GM23338 (cell line): Measurements from ENCODE around the gene MPP3. TPM values are rescaled to one million over a fixed set of nuclear protein-coding genes. Genes with fewer than 3 reads are reported as not detected.

Experiments used
- ATAC-seq: fragments of 200-7000 bp; cut with Tn5 transposase; 3 replicates; pipeline ENCODE4 v1.9.1; 2020
- DNase-seq: peaks from one replicate; pipeline ENCODE4 v3.0.0-alpha.2; 2015; ENCODE audit warnings: low spot score
- H2AFZ ChIP-seq: fragments of 200-600 bp; sonication (generic); 2 replicates; pipeline ENCODE4 v1.8.0; 2016; ENCODE audit warnings: antibody characterized with exemption, mild to moderate bottlenecking, moderate library complexity
- H3F3A ChIP-seq: fragments of 200-600 bp; sonication (generic); replicated peaks from 2 replicates; pipeline ENCODE4 v1.8.0; 2017; ENCODE audit warnings: antibody characterized with exemption, mixed run types, low read depth
- H3K27ac ChIP-seq: fragments of 200-600 bp; sonication (generic); 2 replicates; pipeline ENCODE4 v1.6.1; 2016; ENCODE audit warnings: low read depth
- H3K27me3 ChIP-seq: fragments of 200-600 bp; sonication (generic); 2 replicates; pipeline ENCODE4 v1.8.0; 2016; ENCODE audit warnings: mild to moderate bottlenecking, mixed run types, moderate library complexity; ENCODE audit not compliant: insufficient read depth
- H3K36me3 ChIP-seq: fragments of 200-600 bp; sonication (generic); 2 replicates; pipeline ENCODE4 v1.8.0; 2016; ENCODE audit warnings: mild to moderate bottlenecking; ENCODE audit not compliant: insufficient read depth
- H3K4me1 ChIP-seq: fragments of 200-600 bp; sonication (generic); 2 replicates; pipeline ENCODE4 v1.8.0; 2016; ENCODE audit warnings: mild to moderate bottlenecking, moderate library complexity; ENCODE audit not compliant: insufficient read depth
- H3K4me2 ChIP-seq: fragments of 200-600 bp; sonication (generic); 2 replicates; pipeline ENCODE4 v1.7.1; 2017; ENCODE audit warnings: mixed run types
- H3K4me3 ChIP-seq: fragments of 200-600 bp; sonication (generic); 2 replicates; pipeline ENCODE4 v1.6.1; 2016; ENCODE audit warnings: mixed run types
- H3K79me2 ChIP-seq: fragments of 200-600 bp; sonication (generic); replicated peaks from 2 replicates; pipeline ENCODE4 v1.8.0; 2017; ENCODE audit warnings: mild to moderate bottlenecking; ENCODE audit not compliant: insufficient read depth
- H3K9me2 ChIP-seq: fragments of 200-600 bp; sonication (generic); 2 replicates; pipeline ENCODE4 v1.8.0; 2017; ENCODE audit not compliant: insufficient read depth
- H4K20me1 ChIP-seq: fragments of 200-600 bp; sonication (generic); replicated peaks from 2 replicates; pipeline ENCODE4 v1.8.0; 2017; ENCODE audit warnings: mild to moderate bottlenecking; ENCODE audit not compliant: insufficient read depth
- H3K27ac Mint-ChIP-seq: 2 replicates; pipeline ENCODE4 v1.8.0; 2020; ENCODE audit warnings: inconsistent platforms, mild to moderate bottlenecking, moderate library complexity, mixed read lengths
- H3K27me3 Mint-ChIP-seq: 3 replicates; pipeline ENCODE4 v1.8.0; 2022; ENCODE audit warnings: low read depth, mild to moderate bottlenecking, moderate library complexity, mixed read lengths, inconsistent platforms; ENCODE audit not compliant: insufficient read depth, poor library complexity
- H3K36me3 Mint-ChIP-seq: 3 replicates; pipeline ENCODE4 v1.8.0; 2021; ENCODE audit warnings: low read depth, mild to moderate bottlenecking, inconsistent platforms, moderate library complexity, mixed read lengths
- H3K4me1 Mint-ChIP-seq: 3 replicates; pipeline ENCODE4 v1.8.0; 2020; ENCODE audit warnings: mild to moderate bottlenecking, inconsistent platforms, mixed read lengths
- H3K4me3 Mint-ChIP-seq: 3 replicates; pipeline ENCODE4 v1.8.0; 2021; ENCODE audit warnings: moderate library complexity, mild to moderate bottlenecking, inconsistent platforms, mixed read lengths
- H3K9me3 Mint-ChIP-seq: 3 replicates; pipeline ENCODE4 v1.8.0; 2020; ENCODE audit warnings: moderate library complexity, mild to moderate bottlenecking, inconsistent platforms, mixed read lengths
- CREB1 ChIP-seq: fragments of 250-450 bp; sonication (Bioruptor Pico); IDR thresholded peaks from 2 replicates; pipeline ENCODE4 v1.5.0; 2020; ENCODE audit warnings: low read depth, mild to moderate bottlenecking, moderate library complexity
- EZH2 ChIP-seq: fragments of 200-600 bp; sonication (generic); IDR thresholded peaks from one replicate; pipeline ENCODE4 v1.8.0; 2017; ENCODE audit warnings: antibody characterized with exemption, mild to moderate bottlenecking, low read depth; ENCODE audit not compliant: unreplicated experiment
- EZH2phosphoT487 ChIP-seq: fragments of 200-600 bp; sonication (generic); IDR thresholded peaks from one replicate; pipeline ENCODE4 v1.8.1; 2018; ENCODE audit warnings: antibody characterized with exemption; ENCODE audit not compliant: unreplicated experiment
- JUNB ChIP-seq: IDR thresholded peaks from one replicate; pipeline ENCODE4 v1.6.1; 2016; ENCODE audit warnings: antibody characterized with exemption; ENCODE audit not compliant: unreplicated experiment
- NANOG ChIP-seq: IDR thresholded peaks from 2 replicates; pipeline ENCODE4 v1.6.1; 2016; ENCODE audit warnings: antibody characterized with exemption, borderline replicate concordance
- POLR2AphosphoS5 ChIP-seq: IDR thresholded peaks from 2 replicates; pipeline ENCODE4 v1.6.1; 2016; ENCODE audit warnings: antibody characterized with exemption, low read depth
- STAT1 ChIP-seq: IDR thresholded peaks from one replicate; pipeline ENCODE4 v1.6.1; 2016; ENCODE audit warnings: antibody characterized with exemption; ENCODE audit not compliant: unreplicated experiment
- ZNF114 ChIP-seq: fragments of 250-450 bp; sonication (Bioruptor Pico); IDR thresholded peaks from 2 replicates; pipeline ENCODE4 v1.5.0; 2020; ENCODE audit warnings: mild to moderate bottlenecking, moderate library complexity
- ZNF331 ChIP-seq: fragments of 250-450 bp; sonication (Bioruptor Pico); IDR thresholded peaks from 2 replicates; pipeline ENCODE4 v1.5.0; 2020; ENCODE audit warnings: low read depth, mild to moderate bottlenecking, moderate library complexity
- polyA plus RNA-seq: library from polyadenylated mRNA; unstranded; fragments of >200 nt; fragmentation: Nextera tagmentation; extraction: Ambion mirVana; gene quantifications from 2 replicates; pipeline ENCODE4 v1.2.1, GENCODE V29; 2016
- total RNA-seq: library from RNA; depleted of rRNA; stranded (reverse); fragments of >200 nt; shearing (Covaris generic); gene quantifications from 2 replicates; pipeline ENCODE4 v1.2.3, GENCODE V29; 2014
- TF ChIP-seq, protein P1 (sequence below): IDR thresholded peaks from one replicate; pipeline ENCODE4 v1.6.1; 2018; ENCODE audit warnings: antibody characterized with exemption; ENCODE audit not compliant: unreplicated experiment
- TF ChIP-seq, protein P2 (sequence below): fragments of 250-450 bp; sonication (Bioruptor Pico); IDR thresholded peaks from 2 replicates; pipeline ENCODE4 v1.5.0; 2020; ENCODE audit warnings: mild to moderate bottlenecking, moderate library complexity
- TF ChIP-seq, protein P3 (sequence below), 2 experiments: fragments of 200-600 bp in 1 of 2; sonication (generic) in 1 of 2; conservative IDR thresholded peaks; 2 replicates each; pipeline versions ENCODE4 v1.5.1 to v1.6.1; 2016 to 2017; ENCODE audit warnings: antibody characterized with exemption in 2 of 2, low read depth in 2 of 2, mild to moderate bottlenecking in 2 of 2, moderate library complexity in 1 of 2
- TF ChIP-seq, protein P4 (sequence below): IDR thresholded peaks from 2 replicates; pipeline ENCODE4 v1.6.1; 2016; ENCODE audit warnings: antibody characterized with exemption

The MPP3 gene
- total and polyA plus RNA-seq, 2 experiments from 2014 or later, result 6.6 to 7.4 TPM

DNA sequence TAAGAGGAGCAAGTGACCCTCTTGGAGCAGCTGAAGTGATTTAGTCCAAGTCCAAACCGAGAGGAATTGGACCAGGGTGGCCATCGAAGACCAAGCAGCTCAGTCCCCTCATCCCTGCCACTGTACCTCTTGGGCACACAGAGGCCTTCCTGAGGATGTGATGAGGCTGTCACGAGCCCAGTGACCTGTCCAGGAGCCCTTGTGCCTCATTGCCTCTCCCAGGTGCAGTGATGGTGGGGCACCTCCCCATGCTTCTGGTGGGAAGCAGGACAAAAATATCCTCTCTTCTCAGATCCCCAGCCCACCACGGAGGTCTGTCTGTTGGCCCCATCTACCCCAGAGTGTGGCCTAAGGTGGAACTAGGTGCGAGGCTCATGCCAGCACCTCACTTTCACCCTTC, 11.3 kb upstream of the MPP3 start:
- Histone ChIP-seq H3K4me1 (peaks cover 11% of the 10 kb centered on the region; the same call in 1 of the 2 replicates), H3F3A (no peaks in the 10 kb centered on the region), H3K4me2 (no peak overlapping the region), H3K27ac (no peak overlapping the region), H3K79me2 (no peaks in the 10 kb centered on the region), H3K27me3 (peaks cover 10% of the 10 kb centered on the region; the same call in 1 of the 2 replicates), H2AFZ (no peak overlapping the region), H3K4me3 (no peak overlapping the region), H3K36me3 (no peaks in the 10 kb centered on the region), H4K20me1 (no peaks in the 10 kb centered on the region), H3K9me2 (no peaks in the 10 kb centered on the region)
- Mint-ChIP-seq H3K9me3 (no peaks in the 10 kb centered on the region), H3K36me3 (no peaks in the 10 kb centered on the region), H3K4me1 (peaks cover 25% of the 10 kb centered on the region), H3K27me3 (peaks cover 4% of the 10 kb centered on the region), H3K27ac (no peak overlapping the region), H3K4me3 (no peak overlapping the region)
- no peak for DNase-seq
- TF ChIP-seq, protein P1, sequence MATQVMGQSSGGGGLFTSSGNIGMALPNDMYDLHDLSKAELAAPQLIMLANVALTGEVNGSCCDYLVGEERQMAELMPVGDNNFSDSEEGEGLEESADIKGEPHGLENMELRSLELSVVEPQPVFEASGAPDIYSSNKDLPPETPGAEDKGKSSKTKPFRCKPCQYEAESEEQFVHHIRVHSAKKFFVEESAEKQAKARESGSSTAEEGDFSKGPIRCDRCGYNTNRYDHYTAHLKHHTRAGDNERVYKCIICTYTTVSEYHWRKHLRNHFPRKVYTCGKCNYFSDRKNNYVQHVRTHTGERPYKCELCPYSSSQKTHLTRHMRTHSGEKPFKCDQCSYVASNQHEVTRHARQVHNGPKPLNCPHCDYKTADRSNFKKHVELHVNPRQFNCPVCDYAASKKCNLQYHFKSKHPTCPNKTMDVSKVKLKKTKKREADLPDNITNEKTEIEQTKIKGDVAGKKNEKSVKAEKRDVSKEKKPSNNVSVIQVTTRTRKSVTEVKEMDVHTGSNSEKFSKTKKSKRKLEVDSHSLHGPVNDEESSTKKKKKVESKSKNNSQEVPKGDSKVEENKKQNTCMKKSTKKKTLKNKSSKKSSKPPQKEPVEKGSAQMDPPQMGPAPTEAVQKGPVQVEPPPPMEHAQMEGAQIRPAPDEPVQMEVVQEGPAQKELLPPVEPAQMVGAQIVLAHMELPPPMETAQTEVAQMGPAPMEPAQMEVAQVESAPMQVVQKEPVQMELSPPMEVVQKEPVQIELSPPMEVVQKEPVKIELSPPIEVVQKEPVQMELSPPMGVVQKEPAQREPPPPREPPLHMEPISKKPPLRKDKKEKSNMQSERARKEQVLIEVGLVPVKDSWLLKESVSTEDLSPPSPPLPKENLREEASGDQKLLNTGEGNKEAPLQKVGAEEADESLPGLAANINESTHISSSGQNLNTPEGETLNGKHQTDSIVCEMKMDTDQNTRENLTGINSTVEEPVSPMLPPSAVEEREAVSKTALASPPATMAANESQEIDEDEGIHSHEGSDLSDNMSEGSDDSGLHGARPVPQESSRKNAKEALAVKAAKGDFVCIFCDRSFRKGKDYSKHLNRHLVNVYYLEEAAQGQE, result no peak
- TF ChIP-seq CREB1 (CRISPR knock-in tag), result no peak
- no peak for TF ChIP-seq POLR2AphosphoS5
- TF ChIP-seq ZNF331, result no peak
- no peak for TF ChIP-seq ZNF114 (CRISPR knock-in tag)
- no peak for TF ChIP-seq STAT1
- TF ChIP-seq, protein P2, sequence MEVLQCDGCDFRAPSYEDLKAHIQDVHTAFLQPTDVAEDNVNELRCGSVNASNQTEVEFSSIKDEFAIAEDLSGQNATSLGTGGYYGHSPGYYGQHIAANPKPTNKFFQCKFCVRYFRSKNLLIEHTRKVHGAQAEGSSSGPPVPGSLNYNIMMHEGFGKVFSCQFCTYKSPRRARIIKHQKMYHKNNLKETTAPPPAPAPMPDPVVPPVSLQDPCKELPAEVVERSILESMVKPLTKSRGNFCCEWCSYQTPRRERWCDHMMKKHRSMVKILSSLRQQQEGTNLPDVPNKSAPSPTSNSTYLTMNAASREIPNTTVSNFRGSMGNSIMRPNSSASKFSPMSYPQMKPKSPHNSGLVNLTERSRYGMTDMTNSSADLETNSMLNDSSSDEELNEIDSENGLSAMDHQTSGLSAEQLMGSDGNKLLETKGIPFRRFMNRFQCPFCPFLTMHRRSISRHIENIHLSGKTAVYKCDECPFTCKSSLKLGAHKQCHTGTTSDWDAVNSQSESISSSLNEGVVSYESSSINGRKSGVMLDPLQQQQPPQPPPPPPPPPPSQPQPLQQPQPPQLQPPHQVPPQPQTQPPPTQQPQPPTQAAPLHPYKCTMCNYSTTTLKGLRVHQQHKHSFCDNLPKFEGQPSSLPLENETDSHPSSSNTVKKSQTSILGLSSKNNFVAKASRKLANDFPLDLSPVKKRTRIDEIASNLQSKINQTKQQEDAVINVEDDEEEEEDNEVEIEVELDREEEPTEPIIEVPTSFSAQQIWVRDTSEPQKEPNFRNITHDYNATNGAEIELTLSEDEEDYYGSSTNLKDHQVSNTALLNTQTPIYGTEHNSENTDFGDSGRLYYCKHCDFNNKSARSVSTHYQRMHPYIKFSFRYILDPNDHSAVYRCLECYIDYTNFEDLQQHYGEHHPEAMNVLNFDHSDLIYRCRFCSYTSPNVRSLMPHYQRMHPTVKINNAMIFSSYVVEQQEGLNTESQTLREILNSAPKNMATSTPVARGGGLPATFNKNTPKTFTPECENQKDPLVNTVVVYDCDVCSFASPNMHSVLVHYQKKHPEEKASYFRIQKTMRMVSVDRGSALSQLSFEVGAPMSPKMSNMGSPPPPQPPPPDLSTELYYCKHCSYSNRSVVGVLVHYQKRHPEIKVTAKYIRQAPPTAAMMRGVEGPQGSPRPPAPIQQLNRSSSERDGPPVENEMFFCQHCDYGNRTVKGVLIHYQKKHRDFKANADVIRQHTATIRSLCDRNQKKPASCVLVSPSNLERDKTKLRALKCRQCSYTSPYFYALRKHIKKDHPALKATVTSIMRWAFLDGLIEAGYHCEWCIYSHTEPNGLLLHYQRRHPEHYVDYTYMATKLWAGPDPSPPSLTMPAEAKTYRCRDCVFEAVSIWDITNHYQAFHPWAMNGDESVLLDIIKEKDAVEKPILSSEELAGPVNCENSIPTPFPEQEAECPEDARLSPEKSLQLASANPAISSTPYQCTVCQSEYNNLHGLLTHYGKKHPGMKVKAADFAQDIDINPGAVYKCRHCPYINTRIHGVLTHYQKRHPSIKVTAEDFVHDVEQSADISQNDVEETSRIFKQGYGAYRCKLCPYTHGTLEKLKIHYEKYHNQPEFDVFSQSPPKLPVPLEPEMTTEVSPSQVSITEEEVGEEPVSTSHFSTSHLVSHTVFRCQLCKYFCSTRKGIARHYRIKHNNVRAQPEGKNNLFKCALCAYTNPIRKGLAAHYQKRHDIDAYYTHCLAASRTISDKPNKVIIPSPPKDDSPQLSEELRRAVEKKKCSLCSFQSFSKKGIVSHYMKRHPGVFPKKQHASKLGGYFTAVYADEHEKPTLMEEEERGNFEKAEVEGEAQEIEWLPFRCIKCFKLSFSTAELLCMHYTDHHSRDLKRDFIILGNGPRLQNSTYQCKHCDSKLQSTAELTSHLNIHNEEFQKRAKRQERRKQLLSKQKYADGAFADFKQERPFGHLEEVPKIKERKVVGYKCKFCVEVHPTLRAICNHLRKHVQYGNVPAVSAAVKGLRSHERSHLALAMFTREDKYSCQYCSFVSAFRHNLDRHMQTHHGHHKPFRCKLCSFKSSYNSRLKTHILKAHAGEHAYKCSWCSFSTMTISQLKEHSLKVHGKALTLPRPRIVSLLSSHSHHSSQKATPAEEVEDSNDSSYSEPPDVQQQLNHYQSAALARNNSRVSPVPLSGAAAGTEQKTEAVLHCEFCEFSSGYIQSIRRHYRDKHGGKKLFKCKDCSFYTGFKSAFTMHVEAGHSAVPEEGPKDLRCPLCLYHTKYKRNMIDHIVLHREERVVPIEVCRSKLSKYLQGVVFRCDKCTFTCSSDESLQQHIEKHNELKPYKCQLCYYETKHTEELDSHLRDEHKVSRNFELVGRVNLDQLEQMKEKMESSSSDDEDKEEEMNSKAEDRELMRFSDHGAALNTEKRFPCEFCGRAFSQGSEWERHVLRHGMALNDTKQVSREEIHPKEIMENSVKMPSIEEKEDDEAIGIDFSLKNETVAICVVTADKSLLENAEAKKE, result no peak
- TF ChIP-seq EZH2phosphoT487, result no peak
- no peak for TF ChIP-seq EZH2
- TF ChIP-seq JUNB, result no peak
- TF ChIP-seq NANOG, result no peak
- TF ChIP-seq, protein P3, sequence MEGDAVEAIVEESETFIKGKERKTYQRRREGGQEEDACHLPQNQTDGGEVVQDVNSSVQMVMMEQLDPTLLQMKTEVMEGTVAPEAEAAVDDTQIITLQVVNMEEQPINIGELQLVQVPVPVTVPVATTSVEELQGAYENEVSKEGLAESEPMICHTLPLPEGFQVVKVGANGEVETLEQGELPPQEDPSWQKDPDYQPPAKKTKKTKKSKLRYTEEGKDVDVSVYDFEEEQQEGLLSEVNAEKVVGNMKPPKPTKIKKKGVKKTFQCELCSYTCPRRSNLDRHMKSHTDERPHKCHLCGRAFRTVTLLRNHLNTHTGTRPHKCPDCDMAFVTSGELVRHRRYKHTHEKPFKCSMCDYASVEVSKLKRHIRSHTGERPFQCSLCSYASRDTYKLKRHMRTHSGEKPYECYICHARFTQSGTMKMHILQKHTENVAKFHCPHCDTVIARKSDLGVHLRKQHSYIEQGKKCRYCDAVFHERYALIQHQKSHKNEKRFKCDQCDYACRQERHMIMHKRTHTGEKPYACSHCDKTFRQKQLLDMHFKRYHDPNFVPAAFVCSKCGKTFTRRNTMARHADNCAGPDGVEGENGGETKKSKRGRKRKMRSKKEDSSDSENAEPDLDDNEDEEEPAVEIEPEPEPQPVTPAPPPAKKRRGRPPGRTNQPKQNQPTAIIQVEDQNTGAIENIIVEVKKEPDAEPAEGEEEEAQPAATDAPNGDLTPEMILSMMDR (conservative IDR thresholded peaks at IDR 0.05; ENCODE audit: low read depth in 2 of 2), result no peak
- TF ChIP-seq, protein P4, sequence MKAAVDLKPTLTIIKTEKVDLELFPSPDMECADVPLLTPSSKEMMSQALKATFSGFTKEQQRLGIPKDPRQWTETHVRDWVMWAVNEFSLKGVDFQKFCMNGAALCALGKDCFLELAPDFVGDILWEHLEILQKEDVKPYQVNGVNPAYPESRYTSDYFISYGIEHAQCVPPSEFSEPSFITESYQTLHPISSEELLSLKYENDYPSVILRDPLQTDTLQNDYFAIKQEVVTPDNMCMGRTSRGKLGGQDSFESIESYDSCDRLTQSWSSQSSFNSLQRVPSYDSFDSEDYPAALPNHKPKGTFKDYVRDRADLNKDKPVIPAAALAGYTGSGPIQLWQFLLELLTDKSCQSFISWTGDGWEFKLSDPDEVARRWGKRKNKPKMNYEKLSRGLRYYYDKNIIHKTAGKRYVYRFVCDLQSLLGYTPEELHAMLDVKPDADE, result no peak
- no peak for ATAC-seq
